GM12878 (cell line): ENCODE measurements around the gene SC5D. TPM values are rescaled to one million over a fixed set of nuclear protein-coding genes. Genes with fewer than 3 reads are reported as not detected.

Experiments
- ATAC-seq: fragments of 200-7000 bp; cut with Tn5 transposase; 3 replicates; pipeline ENCODE4 v1.9.1; 2020; ENCODE audit warnings: mild to moderate bottlenecking, moderate library complexity
- BruUV-seq: library from RNA; stranded (reverse); fragments of 400-500 nt; replicated peaks from 2 replicates; lab custom pipeline; 2021; lab: Mats Ljungman, UMichigan
- CTCF ChIA-PET: fragments of 300-600 bp; sonication (Branson Sonifier 250); formaldehyde crosslinking; extraction: SDS; loops from one replicate; lab custom pipeline; 2021; ENCODE audit warnings: inconsistent platforms; lab: Yijun Ruan, JAX
- POLR2A ChIA-PET: fragments of 350-600 bp; formaldehyde crosslinking; extraction: SDS; loops from one replicate; lab custom pipeline; 2021; ENCODE audit warnings: inconsistent platforms; lab: Charles Lee
- RAD21 ChIA-PET: fragments of 300-600 bp; sonication (Branson Sonifier 250); formaldehyde crosslinking; loops from one replicate; lab custom pipeline; 2023; ENCODE audit warnings: antibody characterized with exemption; ENCODE audit not compliant: unreplicated experiment; lab: Charles Lee
- SMC1A ChIA-PET: fragments of 300-600 bp; sonication (Branson Sonifier 250); formaldehyde crosslinking; loops from one replicate; lab custom pipeline; 2023; ENCODE audit not compliant: unreplicated experiment, uncharacterized antibody; lab: Charles Lee
- DNase-seq: peaks from one replicate; pipeline ENCODE4 v3.0.0-alpha.2; 2011; ENCODE audit warnings: low read depth, low spot score
- FAIRE-seq: peaks from 3 replicates; lab custom pipeline; 2011; peaks lifted over from hg19 to GRCh38; lab: Jason Lieb, UNC
- H2AFZ ChIP-seq: 2 replicates; pipeline ENCODE4 v1.6.0; 2011; ENCODE audit warnings: low read depth, low read length, control low read depth; ENCODE audit not compliant: control insufficient read depth
- H3K27ac ChIP-seq: 2 replicates; pipeline ENCODE4 v1.5.1; 2011; ENCODE audit warnings: control low read depth; ENCODE audit not compliant: control insufficient read depth, insufficient read depth
- H3K27me3 ChIP-seq, 2 experiments: replicated peaks in 1 of 2; 2 replicates each; pipeline versions ENCODE4 v1.6.0 to v1.6.1; 2011; ENCODE audit warnings: low read length in 1 of 2; ENCODE audit not compliant: control insufficient read depth in 2 of 2, insufficient read depth in 2 of 2
- H3K36me3 ChIP-seq, 2 experiments: 2 replicates each; pipeline ENCODE4 v1.5.1; 2011; ENCODE audit warnings: low read length in 1 of 2; ENCODE audit not compliant: control insufficient read depth in 2 of 2, insufficient read depth in 2 of 2
- H3K4me1 ChIP-seq: 2 replicates; pipeline ENCODE4 v1.6.1; 2011; ENCODE audit warnings: mild to moderate bottlenecking, low read length, moderate library complexity, mixed read lengths; ENCODE audit not compliant: control insufficient read depth, insufficient read depth
- H3K4me2 ChIP-seq: 2 replicates; pipeline ENCODE4 v1.6.0; 2011; ENCODE audit warnings: control low read depth; ENCODE audit not compliant: control insufficient read depth, insufficient read depth
- H3K4me3 ChIP-seq: fragments of 200-600 bp; sonication (generic); 2 replicates; pipeline ENCODE4 v1.5.1; 2016
- H3K79me2 ChIP-seq: 2 replicates; pipeline ENCODE4 v1.6.0; 2011; ENCODE audit warnings: low read length; ENCODE audit not compliant: control insufficient read depth, insufficient read depth
- H3K9ac ChIP-seq: 2 replicates; pipeline ENCODE4 v1.8.0; 2011; ENCODE audit warnings: low read length, control low read depth, mixed read lengths; ENCODE audit not compliant: control insufficient read depth, insufficient read depth
- H3K9me3 ChIP-seq: replicated peaks from 3 replicates; pipeline ENCODE4 v1.5.1; 2011; ENCODE audit warnings: mild to moderate bottlenecking, low read length; ENCODE audit not compliant: control insufficient read depth, insufficient read depth
- H4K20me1 ChIP-seq: 2 replicates; pipeline ENCODE4 v1.6.0; 2011; ENCODE audit not compliant: control insufficient read depth, insufficient read depth
- CBX3 ChIP-seq: fragments of 200-600 bp; sonication (generic); IDR thresholded peaks from 2 replicates; pipeline ENCODE4 v1.6.1; 2016; ENCODE audit warnings: low read depth, borderline replicate concordance
- GABPA ChIP-seq: IDR thresholded peaks from 2 replicates; pipeline ENCODE4 v1.6.1; 2014; ENCODE audit warnings: antibody characterized with exemption, low read depth, mild to moderate bottlenecking, inconsistent platforms
- IRF5 ChIP-seq: fragments of 450-650 bp; IDR thresholded peaks from 2 replicates; pipeline ENCODE4 v1.6.1; 2017; ENCODE audit warnings: borderline replicate concordance
- NKRF ChIP-seq: fragments of 450-650 bp; conservative IDR thresholded peaks from 2 replicates; pipeline ENCODE4 v1.6.1; 2017; ENCODE audit warnings: mild to moderate bottlenecking, moderate library complexity
- NRF1 ChIP-seq: conservative IDR thresholded peaks from 2 replicates; pipeline ENCODE4 v1.6.1; 2011; ENCODE audit warnings: mild to moderate bottlenecking, low read depth, low read length, improper control_type of control experiment
- RAD51 ChIP-seq: fragments of 450-650 bp; IDR thresholded peaks from 2 replicates; pipeline ENCODE4 v1.6.1; 2016; ENCODE audit warnings: moderate library complexity, mild to moderate bottlenecking, inconsistent platforms
- REST ChIP-seq: IDR thresholded peaks from 2 replicates; pipeline ENCODE4 v1.6.1; 2012; ENCODE audit warnings: mild to moderate bottlenecking, low read depth, low read length
- SMAD1 ChIP-seq: fragments of 450-650 bp; IDR thresholded peaks from 2 replicates; pipeline ENCODE4 v1.6.1; 2018; ENCODE audit warnings: mild to moderate bottlenecking, low read depth; ENCODE audit not compliant: partially characterized antibody
- in situ Hi-C: fragments of 300-500 bp; cut with MboI; formaldehyde crosslinking; loops from 9 replicates; pipeline ENCODE4 v1.14.3; 2018; ENCODE audit warnings: mixed read lengths
- intact Hi-C: fragments of 100-400 bp; cut with micrococcal nuclease; formaldehyde crosslinking; loops from one replicate; pipeline ENCODE4 v1.14.2; 2022; ENCODE audit not compliant: unreplicated experiment
- polyA plus RNA-seq, 11 experiments: library from polyadenylated mRNA; depleted of rRNA in 4 of 11; unstranded in 6 of 11; stranded (reverse) in 5 of 11; fragments of >200 nt; fragmentation: Nextera tagmentation in 4 of 11; fragmentation: Illumina TruSeq in 1 of 11; extraction: Ambion mirVana in 4 of 11; extraction: Trizol in 1 of 11; gene quantifications; 1 replicate in 1 of 11; 2 replicates in 10 of 11; pipeline versions ENCODE4 v1.2.1 to v1.2.3, GENCODE V29; 2011 to 2016; ENCODE audit warnings: inconsistent platforms in 2 of 11, missing spikeins in 2 of 11, low read depth in 1 of 11
- total RNA-seq, 4 experiments: library from RNA; depleted of rRNA in 3 of 4; stranded (reverse); fragments of >200 nt in 3 of 4; fragmentation: Illumina TruSeq in 1 of 4; extraction: Trizol in 1 of 4; gene quantifications; 2 replicates each; pipeline versions ENCODE4 v1.2.1 to v1.2.3, GENCODE V29; 2013 to 2021

The SC5D gene
- total and polyA plus RNA-seq, 10 of the 15 experiments (the other 5 are each of a cell fraction or from before 2014, with no cell fraction given), result 23.7 to 134 (median 30.8) TPM

GRCh38 chr11:121254756-121255155 is 37.8 kb upstream of the SC5D start:
- DNase-seq (no peak), FAIRE-seq (no peak), ATAC-seq (no peak)
- TF ChIP-seq IRF5 (no peak), GABPA (no peak), SMAD1 (no peak), NKRF (no peak), RAD51 (no peak), REST (no peak), CBX3 (no peak), NRF1 (no peak)
- no peak overlapping the region for H3K27ac ChIP-seq
- no peak overlapping the region for H3K4me2 ChIP-seq
- CTCF ChIA-PET, result interaction anchor here (1.1 to 2.2 kb wide), 3 partner anchors 17 to 60 kb away, joined by 3 to 5 read pairs (median 3); no protein-coding TSS in a partner anchor
- in situ Hi-C loops, result loop anchor here (5.0 kb wide), 1 partner anchor 338 kb away; no protein-coding TSS in a partner anchor
- H3K4me3 ChIP-seq, result no peak overlapping the region
- no TSS peak for BruUV-seq
- no peaks in the 10 kb centered on the region for H3K4me1 ChIP-seq
- no peaks in the 10 kb centered on the region for H4K20me1 ChIP-seq
- RAD21 ChIA-PET, result no interaction called here
- H3K27me3 ChIP-seq, result no peaks in the 10 kb centered on the region; a peak in 1 of 4 replicates
- H3K79me2 ChIP-seq, result no peaks in the 10 kb centered on the region
- POLR2A ChIA-PET, result no interaction called here
- SMC1A ChIA-PET, result interaction anchor here (1.8 kb wide), 1 partner anchor 19 kb away, joined by 5 read pairs; no protein-coding TSS in a partner anchor
- H3K36me3 ChIP-seq, result no peaks in the 10 kb centered on the region
- intact Hi-C loops, result no loop called here
- H3K9ac ChIP-seq, result no peak overlapping the region
- H2AFZ ChIP-seq, result no peak overlapping the region
- peaks cover 2% of the 10 kb centered on the region; the same call in 2 of the 3 replicates for H3K9me3 ChIP-seq
